ENCODE results near the gene BFSP2.

Gene BFSP2

GRCh38 chr3:133424937-133425869, 25.3 kb downstream of the BFSP2 start:
- no peak for DNase-seq

- DNase-seq, result no peak
Observed at GRCh38 chr3:133425898-133426297, 26.0 kb downstream of the BFSP2 start.

GRCh38 chr3:133426721-133427120, 26.9 kb downstream of the BFSP2 start:
- no peak for DNase-seq

- DNase-seq, result no peak
Observed at GRCh38 chr3:133428552-133428951, 28.7 kb downstream of the BFSP2 start.

GRCh38 chr3:133429063-133429462, 29.2 kb downstream of the BFSP2 start:
- DNase-seq, result no peak

GRCh38 chr3:133439563-133439962, 39.7 kb downstream of the BFSP2 start:
- DNase-seq, result no peak

GRCh38 chr3:133440652-133441051, 40.8 kb downstream of the BFSP2 start:
- DNase-seq, result no peak

GRCh38 chr3:133441867-133442270, 42.0 kb downstream of the BFSP2 start:
- DNase-seq, result no peak

- no peak for DNase-seq
Observed at GRCh38 chr3:133442518-133442917, 42.7 kb downstream of the BFSP2 start.

GRCh38 chr3:133443649-133444422, 44.0 kb downstream of the BFSP2 start:
- no peak for DNase-seq

- DNase-seq, result no peak
Observed at GRCh38 chr3:133444423-133444774, 44.5 kb downstream of the BFSP2 start.

GRCh38 chr3:133445108-133445507, 45.3 kb downstream of the BFSP2 start:
- DNase-seq, result no peak

GRCh38 chr3:133447750-133448477, 48.1 kb downstream of the BFSP2 start:
- no peak for DNase-seq

- DNase-seq, result peak; percentile 61
Observed at GRCh38 chr3:133448478-133449122, 48.7 kb downstream of the BFSP2 start.

GRCh38 chr3:133451309-133451708, 51.5 kb downstream of the BFSP2 start:
- no peak for DNase-seq

GRCh38 chr3:133452641-133453319, 52.9 kb downstream of the BFSP2 start:
- DNase-seq, result no peak

GRCh38 chr3:133453383-133453782, 53.5 kb downstream of the BFSP2 start:
- no peak for DNase-seq

GRCh38 chr3:133455281-133455680, 55.4 kb downstream of the BFSP2 start:
- no peak for DNase-seq

GRCh38 chr3:133455960-133456359, 56.1 kb downstream of the BFSP2 start:
- no peak for DNase-seq

GRCh38 chr3:133457025-133457424, 57.2 kb downstream of the BFSP2 start:
- DNase-seq, result no peak

- no peak for DNase-seq
Observed at GRCh38 chr3:133457465-133458067, 57.7 kb downstream of the BFSP2 start.

GRCh38 chr3:133459400-133459799, 59.5 kb downstream of the BFSP2 start:
- DNase-seq, result no peak
